ENCODE results near the gene SLC25A5.
"Not testable (repeated sequence)": the region's sequence is repeated elsewhere in the genome, so short reads cannot be mapped to it uniquely, and the experiment has no call there.

DNA sequence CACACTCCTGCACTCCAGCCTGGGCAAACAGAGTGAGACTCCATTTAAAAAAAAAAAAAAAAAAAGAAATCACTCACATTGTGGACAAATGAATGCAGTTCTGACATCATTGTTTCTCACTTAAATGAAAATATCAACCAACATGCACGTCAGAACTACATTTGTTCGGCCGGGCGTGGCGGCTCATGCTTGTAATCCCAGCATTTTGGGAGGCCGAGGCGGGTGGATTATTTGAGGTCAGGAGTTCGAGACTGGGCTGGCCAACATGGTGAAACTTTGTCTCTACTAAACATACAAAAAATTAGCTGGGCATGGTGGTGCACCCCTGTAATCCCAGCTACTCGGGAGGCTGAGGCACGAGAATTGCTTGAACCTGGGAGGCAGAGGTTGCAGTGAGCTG lies 36.9 kb downstream of the SLC25A5 start:
- TF ChIP-seq CTCF (IDR thresholded peaks at IDR 0.05); TEAD4 (CRISPR knock-in tag; IDR thresholded peaks at IDR 0.05); SP1 (CRISPR knock-in tag; conservative IDR thresholded peaks at IDR 0.05); FOXK1 (CRISPR knock-in tag; IDR thresholded peaks at IDR 0.05); E2F4 (CRISPR knock-in tag; IDR thresholded peaks at IDR 0.05; ENCODE audit: borderline replicate concordance, low read depth); CREB1 (CRISPR knock-in tag; IDR thresholded peaks at IDR 0.05); ESRRA (CRISPR knock-in tag; IDR thresholded peaks at IDR 0.05; ENCODE audit: borderline replicate concordance); SOX15 (CRISPR knock-in tag; IDR thresholded peaks at IDR 0.05); ETV6 (CRISPR knock-in tag; IDR thresholded peaks at IDR 0.05); IRF1 (CRISPR knock-in tag; IDR thresholded peaks at IDR 0.05); ZNF317 (CRISPR knock-in tag; IDR thresholded peaks at IDR 0.05; ENCODE audit: borderline replicate concordance, low read depth): not testable (repeated sequence)
- TF ChIP-seq, protein P1, sequence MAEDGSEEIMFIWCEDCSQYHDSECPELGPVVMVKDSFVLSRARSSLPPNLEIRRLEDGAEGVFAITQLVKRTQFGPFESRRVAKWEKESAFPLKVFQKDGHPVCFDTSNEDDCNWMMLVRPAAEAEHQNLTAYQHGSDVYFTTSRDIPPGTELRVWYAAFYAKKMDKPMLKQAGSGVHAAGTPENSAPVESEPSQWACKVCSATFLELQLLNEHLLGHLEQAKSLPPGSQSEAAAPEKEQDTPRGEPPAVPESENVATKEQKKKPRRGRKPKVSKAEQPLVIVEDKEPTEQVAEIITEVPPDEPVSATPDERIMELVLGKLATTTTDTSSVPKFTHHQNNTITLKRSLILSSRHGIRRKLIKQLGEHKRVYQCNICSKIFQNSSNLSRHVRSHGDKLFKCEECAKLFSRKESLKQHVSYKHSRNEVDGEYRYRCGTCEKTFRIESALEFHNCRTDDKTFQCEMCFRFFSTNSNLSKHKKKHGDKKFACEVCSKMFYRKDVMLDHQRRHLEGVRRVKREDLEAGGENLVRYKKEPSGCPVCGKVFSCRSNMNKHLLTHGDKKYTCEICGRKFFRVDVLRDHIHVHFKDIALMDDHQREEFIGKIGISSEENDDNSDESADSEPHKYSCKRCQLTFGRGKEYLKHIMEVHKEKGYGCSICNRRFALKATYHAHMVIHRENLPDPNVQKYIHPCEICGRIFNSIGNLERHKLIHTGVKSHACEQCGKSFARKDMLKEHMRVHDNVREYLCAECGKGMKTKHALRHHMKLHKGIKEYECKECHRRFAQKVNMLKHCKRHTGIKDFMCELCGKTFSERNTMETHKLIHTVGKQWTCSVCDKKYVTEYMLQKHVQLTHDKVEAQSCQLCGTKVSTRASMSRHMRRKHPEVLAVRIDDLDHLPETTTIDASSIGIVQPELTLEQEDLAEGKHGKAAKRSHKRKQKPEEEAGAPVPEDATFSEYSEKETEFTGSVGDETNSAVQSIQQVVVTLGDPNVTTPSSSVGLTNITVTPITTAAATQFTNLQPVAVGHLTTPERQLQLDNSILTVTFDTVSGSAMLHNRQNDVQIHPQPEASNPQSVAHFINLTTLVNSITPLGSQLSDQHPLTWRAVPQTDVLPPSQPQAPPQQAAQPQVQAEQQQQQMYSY (CRISPR knock-in tag; IDR thresholded peaks at IDR 0.05) = not testable (repeated sequence)
- TF ChIP-seq, protein P2, sequence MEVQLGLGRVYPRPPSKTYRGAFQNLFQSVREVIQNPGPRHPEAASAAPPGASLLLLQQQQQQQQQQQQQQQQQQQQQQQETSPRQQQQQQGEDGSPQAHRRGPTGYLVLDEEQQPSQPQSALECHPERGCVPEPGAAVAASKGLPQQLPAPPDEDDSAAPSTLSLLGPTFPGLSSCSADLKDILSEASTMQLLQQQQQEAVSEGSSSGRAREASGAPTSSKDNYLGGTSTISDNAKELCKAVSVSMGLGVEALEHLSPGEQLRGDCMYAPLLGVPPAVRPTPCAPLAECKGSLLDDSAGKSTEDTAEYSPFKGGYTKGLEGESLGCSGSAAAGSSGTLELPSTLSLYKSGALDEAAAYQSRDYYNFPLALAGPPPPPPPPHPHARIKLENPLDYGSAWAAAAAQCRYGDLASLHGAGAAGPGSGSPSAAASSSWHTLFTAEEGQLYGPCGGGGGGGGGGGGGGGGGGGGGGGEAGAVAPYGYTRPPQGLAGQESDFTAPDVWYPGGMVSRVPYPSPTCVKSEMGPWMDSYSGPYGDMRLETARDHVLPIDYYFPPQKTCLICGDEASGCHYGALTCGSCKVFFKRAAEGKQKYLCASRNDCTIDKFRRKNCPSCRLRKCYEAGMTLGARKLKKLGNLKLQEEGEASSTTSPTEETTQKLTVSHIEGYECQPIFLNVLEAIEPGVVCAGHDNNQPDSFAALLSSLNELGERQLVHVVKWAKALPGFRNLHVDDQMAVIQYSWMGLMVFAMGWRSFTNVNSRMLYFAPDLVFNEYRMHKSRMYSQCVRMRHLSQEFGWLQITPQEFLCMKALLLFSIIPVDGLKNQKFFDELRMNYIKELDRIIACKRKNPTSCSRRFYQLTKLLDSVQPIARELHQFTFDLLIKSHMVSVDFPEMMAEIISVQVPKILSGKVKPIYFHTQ (CRISPR knock-in tag; IDR thresholded peaks at IDR 0.05) = not testable (repeated sequence)
